ENCODE results near the gene WDR75.

Gene WDR75

GRCh38 chr2:189498205-189498604 is 56.9 kb downstream of the WDR75 start:
- H3K4me3 ChIP-seq (ENCODE audit: low read depth, low read length): no peak overlapping the region
- no peak for TF ChIP-seq CTCF (IDR thresholded peaks at IDR 0.05; ENCODE audit: low read depth, low read length)

GRCh38 chr2:189499137-189499536 is 57.9 kb downstream of the WDR75 start:
- no peak for TF ChIP-seq CTCF (IDR thresholded peaks at IDR 0.05; ENCODE audit: low read depth, low read length)
- no peak overlapping the region for H3K4me3 ChIP-seq (ENCODE audit: low read depth, low read length)

DNA sequence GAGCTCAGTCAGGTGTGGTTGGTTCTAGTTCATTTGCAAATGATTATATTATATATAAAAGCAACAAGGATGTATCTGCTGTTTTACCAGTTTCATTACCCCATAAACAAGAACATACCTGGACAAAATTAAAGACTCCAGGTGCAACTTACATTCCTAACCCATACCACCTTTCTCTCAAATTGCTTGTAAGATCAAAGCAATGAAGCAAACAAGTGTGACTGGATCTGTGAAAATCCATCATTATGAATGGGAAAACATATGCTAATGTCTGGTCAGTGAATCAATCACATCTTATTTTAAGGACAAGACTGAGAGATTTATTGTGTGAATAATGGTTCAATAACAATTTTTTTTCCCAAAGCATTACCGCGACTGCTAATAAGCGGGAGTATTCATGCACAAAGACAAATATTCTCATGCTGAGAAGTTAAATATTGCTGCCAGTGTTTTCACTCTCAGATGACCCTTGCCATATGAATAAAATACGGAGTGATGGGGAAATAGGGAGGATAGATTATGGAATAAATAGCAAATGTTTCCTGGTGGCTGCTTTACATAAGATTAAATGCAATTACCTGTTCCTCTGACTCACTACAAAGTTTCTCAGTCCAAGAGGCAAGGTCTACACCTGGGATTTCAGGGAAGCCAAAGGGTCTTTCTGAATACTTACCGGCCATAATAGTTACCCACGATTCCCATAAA is 59.3 kb downstream of the WDR75 start:
- H3K4me3 ChIP-seq (ENCODE audit: low read depth, low read length): no peak overlapping the region
- TF ChIP-seq CTCF (IDR thresholded peaks at IDR 0.05; ENCODE audit: low read depth, low read length): no peak

DNA sequence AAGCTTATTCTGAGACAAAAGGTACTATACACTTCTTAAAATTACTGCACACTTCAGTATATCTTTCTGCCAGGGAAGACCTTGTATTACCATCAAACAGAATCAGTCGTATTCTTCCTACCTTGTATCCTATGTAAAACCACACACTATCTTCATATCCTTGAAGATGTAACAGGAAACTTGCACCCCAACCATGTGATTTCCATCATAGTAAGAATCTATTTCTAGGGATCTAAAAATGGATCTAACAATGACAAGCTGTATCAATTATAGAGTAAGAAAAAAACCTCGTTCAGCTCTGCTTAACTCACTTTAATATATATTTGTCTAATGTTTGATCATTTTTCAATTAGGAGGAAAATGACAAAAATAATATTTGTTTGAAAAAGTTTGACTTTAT is 60.2 kb downstream of the WDR75 start:
- no peak overlapping the region for H3K4me3 ChIP-seq (ENCODE audit: low read depth, low read length)
- no peak for TF ChIP-seq CTCF (IDR thresholded peaks at IDR 0.05; ENCODE audit: low read depth, low read length)

DNA sequence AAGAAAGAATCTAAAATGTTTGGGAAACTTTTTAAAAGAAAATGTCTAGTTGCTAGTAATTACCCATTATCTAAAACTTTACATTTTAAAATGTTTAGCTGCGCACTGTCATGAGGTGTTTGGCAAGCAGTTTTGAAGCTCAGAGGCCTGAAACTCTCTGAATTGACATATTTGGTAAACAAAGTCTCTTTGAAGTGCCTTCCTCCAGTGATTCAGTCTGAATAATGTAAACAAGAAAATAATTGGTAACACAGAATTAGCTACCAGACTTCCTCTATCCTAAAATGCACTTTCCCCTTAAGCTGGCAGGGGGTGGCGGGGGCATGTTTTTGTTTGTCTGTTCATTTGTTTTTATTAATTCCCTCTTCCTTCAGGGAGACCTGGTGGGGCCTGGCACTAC is 61.4 kb downstream of the WDR75 start:
- TF ChIP-seq CTCF (IDR thresholded peaks at IDR 0.05; ENCODE audit: low read depth, low read length): no peak
- H3K4me3 ChIP-seq (ENCODE audit: low read depth, low read length): no peak overlapping the region

DNA sequence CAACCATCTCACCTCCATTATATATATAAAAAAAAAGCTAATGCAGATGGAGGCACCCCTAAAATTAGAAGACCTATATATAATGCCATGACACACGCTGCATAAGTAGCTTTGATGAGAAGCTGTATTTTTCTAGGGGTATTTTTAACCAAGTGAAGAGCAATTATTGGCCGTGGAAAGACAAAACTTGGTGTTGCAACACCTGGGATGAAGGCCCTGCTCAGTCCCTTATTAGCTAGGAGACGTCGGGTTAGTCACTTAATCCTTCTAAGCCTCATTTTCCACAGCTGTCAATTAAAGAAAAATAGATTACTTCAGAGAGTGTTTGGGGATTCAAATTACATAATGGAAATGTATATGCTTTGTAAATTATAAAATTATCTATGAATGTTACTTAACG is 63.0 kb downstream of the WDR75 start:
- TF ChIP-seq CTCF (IDR thresholded peaks at IDR 0.05; ENCODE audit: low read depth, low read length): no peak
- H3K4me3 ChIP-seq (ENCODE audit: low read depth, low read length): no peak overlapping the region

GRCh38 chr2:189505492-189505891 is 64.2 kb downstream of the WDR75 start:
- TF ChIP-seq CTCF (IDR thresholded peaks at IDR 0.05; ENCODE audit: low read depth, low read length): no peak
- H3K4me3 ChIP-seq (ENCODE audit: low read depth, low read length): no peak overlapping the region
